Endothelial cell of umbilical vein (primary cell): ENCODE measurements around the gene ITGB1.

Experiments
- EZH2 ChIP-seq: IDR thresholded peaks from 2 replicates; pipeline ENCODE4 v1.6.1; 2012; ENCODE audit warnings: borderline replicate concordance, low read depth, mild to moderate bottlenecking, moderate library complexity, low read length, inconsistent platforms; ENCODE audit not compliant: severe bottlenecking
- FOS ChIP-seq: IDR thresholded peaks from 2 replicates; pipeline ENCODE4 v1.6.1; 2011; ENCODE audit warnings: mild to moderate bottlenecking, low read length, moderate library complexity, borderline replicate concordance; ENCODE audit not compliant: insufficient read depth
- GATA2 ChIP-seq: IDR thresholded peaks from 2 replicates; pipeline ENCODE4 v1.7.0; 2011; ENCODE audit warnings: low read depth, mild to moderate bottlenecking, moderate library complexity, mixed read lengths, low read length; ENCODE audit not compliant: insufficient read length, insufficient read depth
- JUN ChIP-seq: IDR thresholded peaks from 2 replicates; pipeline ENCODE4 v1.6.1; 2011; ENCODE audit warnings: borderline replicate concordance, low read depth; ENCODE audit not compliant: insufficient read length, insufficient read depth
- MAX ChIP-seq: IDR thresholded peaks from 2 replicates; pipeline ENCODE4 v1.6.1; 2011; ENCODE audit not compliant: insufficient read depth, insufficient read length
- MYC ChIP-seq: IDR thresholded peaks from one replicate; pipeline ENCODE4 v1.6.1; 2011; ENCODE audit warnings: mild to moderate bottlenecking, low read depth, low read length
- POLR2A ChIP-seq: IDR thresholded peaks from 2 replicates; pipeline ENCODE4 v1.6.1; 2012; ENCODE audit warnings: low read depth, mild to moderate bottlenecking, control low read depth, low read length
- POLR2AphosphoS5 ChIP-seq: IDR thresholded peaks from 2 replicates; pipeline ENCODE4 v1.6.1; 2012; ENCODE audit warnings: low read depth, mild to moderate bottlenecking, control low read depth, low read length, moderate library complexity; ENCODE audit not compliant: insufficient read depth
- TF ChIP-seq, protein P1 (sequence below), 2 donors: IDR thresholded peaks; 1 replicate in 1 of 2; 2 replicates in 1 of 2; pipeline ENCODE4 v1.5.1; 2011; ENCODE audit warnings: low read length in 2 of 2, mild to moderate bottlenecking in 2 of 2, moderate library complexity in 2 of 2, control low read depth in 1 of 2, inconsistent platforms in 1 of 2, low read depth in 1 of 2; ENCODE audit not compliant: insufficient read depth in 1 of 2; ENCODE audit errors: extremely low read depth in 1 of 2

DNA sequence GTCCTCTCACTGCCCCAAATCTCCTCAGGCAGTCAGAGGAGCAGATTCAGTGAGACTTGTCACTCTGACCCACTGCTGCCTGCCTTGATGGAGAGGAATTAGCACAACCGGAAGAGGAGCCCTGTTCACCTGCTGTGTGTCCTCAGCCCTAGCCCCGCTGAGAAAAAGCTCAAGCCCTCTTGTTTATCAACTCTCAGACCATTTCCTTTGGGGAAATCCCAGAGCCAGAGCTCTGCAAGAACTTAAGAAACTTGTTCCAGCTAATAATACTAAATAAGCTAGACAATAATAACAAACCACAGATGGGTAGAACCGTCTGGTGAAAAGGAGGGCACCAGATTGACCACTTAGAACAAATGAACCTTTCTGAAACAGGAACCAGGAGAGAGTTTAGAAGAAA lies 37.7 kb upstream of the ITGB1 start:
- TF ChIP-seq, protein P1, sequence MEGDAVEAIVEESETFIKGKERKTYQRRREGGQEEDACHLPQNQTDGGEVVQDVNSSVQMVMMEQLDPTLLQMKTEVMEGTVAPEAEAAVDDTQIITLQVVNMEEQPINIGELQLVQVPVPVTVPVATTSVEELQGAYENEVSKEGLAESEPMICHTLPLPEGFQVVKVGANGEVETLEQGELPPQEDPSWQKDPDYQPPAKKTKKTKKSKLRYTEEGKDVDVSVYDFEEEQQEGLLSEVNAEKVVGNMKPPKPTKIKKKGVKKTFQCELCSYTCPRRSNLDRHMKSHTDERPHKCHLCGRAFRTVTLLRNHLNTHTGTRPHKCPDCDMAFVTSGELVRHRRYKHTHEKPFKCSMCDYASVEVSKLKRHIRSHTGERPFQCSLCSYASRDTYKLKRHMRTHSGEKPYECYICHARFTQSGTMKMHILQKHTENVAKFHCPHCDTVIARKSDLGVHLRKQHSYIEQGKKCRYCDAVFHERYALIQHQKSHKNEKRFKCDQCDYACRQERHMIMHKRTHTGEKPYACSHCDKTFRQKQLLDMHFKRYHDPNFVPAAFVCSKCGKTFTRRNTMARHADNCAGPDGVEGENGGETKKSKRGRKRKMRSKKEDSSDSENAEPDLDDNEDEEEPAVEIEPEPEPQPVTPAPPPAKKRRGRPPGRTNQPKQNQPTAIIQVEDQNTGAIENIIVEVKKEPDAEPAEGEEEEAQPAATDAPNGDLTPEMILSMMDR (IDR thresholded peaks at IDR 0.05; ENCODE audit: extremely low read depth in 1 of 2, insufficient read depth in 1 of 2, low read depth in 1 of 2, low read length in 2 of 2): no peak
- no peak for TF ChIP-seq POLR2A
- no peak for TF ChIP-seq EZH2
- TF ChIP-seq POLR2AphosphoS5: no peak
- no peak for TF ChIP-seq GATA2
- TF ChIP-seq MAX: no peak
- TF ChIP-seq MYC: no peak
- TF ChIP-seq JUN: no peak
- TF ChIP-seq FOS: no peak
